ENCODE data around the gene PSMG4.

DNA sequence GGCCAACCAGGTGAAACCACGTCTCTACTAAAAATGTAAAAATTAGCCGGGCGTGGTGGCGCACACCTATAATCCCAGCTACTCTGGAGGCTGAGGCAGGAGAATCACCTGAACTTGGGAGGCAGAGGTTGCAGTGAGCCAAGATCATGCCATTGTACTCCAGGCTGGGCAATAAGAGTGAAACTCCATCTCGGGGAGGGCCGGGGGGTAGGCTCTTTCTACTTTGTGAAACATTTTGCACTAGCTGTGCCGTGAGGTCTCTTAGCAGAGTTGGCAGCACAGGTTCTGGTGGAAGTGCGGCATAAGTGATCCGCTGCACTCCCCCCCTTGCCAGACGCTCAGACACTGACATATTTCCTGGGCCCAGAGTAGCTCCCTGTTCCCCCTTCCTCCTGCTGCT is 24.5 kb downstream of the PSMG4 start:
- TF ChIP-seq CTCF (conservative IDR thresholded peaks at IDR 0.05; ENCODE audit: low read depth, low read length): no peak
- no peak for TF ChIP-seq EZH2phosphoT487 (IDR thresholded peaks at IDR 0.05; ENCODE audit: borderline replicate concordance, low read length)
- no peak for TF ChIP-seq EZH2 (IDR thresholded peaks at IDR 0.05; ENCODE audit: low read length, unreplicated experiment)
